ENCODE data around the gene LKAAEAR1.

Gene LKAAEAR1

DNA sequence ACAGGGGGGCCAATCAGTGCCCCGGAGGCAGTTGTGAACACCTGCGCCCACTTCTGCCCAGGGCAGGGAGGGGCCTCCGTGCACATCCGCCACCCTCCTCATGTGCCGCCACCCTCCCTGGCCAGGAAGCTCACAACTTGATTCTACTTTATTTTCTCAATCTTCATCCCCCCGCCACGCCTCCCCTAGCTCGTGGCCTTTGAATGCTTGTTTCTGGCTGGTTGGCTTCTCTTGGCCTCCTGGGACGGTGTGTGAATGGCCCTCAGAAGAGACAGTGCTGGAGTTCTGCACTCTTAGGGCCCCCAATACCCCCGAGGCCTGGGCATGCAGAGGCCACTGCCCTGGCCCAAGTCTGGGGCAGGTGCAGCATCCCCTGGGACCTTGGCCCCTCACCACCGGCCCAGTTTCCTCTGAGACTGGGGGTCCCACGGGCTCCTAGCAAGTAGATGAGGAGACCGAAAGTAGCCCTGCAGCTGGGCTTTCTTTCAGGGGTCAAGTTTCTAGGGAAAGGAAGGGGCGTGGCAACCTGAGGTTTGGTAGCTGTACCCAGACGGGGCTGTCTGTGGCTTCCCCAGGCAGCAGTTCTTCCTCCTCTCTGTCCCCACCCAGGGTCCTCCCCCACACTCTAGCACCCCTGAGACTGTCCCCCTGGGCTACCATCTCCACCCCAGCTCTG lies 6.2 kb downstream of the LKAAEAR1 start:
- DNase-seq, result no peak

DNA sequence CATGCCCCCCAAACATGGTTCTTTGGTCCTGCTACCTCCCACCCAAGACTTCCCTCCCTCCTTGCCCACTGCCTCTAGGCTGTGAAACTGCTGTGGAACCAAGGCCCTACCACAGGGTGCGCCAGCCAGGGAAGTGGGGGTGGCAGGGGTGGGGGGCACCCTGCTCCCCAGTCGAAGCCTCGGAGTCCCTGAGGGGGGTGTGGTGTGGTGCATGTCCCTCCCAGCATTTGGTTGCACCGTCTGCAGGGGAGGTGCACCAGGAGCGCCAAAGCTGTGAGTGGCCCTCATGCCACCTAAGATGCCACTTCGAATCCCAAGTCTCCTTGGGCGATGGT lies 6.7 kb downstream of the LKAAEAR1 start:
- no peak for DNase-seq

DNA sequence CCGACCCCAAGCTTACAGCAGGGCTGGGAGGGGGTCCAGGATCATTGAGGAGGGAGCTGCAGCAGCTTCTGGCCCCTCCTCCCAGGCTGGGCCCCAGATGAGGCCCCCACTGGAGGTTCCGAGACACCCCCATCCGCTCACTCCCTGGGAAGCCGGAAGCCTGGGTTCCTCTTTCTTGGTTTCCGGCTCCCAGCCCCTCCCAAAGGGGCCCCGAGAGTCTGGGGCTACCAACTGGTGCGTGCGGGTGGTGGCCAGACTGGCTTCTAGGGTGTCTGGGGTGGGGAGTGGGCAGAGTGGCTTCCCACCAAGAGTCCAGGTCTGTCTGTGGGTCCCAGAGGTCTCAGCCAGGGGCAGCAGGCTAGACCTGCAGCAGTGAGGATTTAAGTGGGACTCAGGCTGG lies 7.1 kb downstream of the LKAAEAR1 start:
- no peak for DNase-seq

DNA sequence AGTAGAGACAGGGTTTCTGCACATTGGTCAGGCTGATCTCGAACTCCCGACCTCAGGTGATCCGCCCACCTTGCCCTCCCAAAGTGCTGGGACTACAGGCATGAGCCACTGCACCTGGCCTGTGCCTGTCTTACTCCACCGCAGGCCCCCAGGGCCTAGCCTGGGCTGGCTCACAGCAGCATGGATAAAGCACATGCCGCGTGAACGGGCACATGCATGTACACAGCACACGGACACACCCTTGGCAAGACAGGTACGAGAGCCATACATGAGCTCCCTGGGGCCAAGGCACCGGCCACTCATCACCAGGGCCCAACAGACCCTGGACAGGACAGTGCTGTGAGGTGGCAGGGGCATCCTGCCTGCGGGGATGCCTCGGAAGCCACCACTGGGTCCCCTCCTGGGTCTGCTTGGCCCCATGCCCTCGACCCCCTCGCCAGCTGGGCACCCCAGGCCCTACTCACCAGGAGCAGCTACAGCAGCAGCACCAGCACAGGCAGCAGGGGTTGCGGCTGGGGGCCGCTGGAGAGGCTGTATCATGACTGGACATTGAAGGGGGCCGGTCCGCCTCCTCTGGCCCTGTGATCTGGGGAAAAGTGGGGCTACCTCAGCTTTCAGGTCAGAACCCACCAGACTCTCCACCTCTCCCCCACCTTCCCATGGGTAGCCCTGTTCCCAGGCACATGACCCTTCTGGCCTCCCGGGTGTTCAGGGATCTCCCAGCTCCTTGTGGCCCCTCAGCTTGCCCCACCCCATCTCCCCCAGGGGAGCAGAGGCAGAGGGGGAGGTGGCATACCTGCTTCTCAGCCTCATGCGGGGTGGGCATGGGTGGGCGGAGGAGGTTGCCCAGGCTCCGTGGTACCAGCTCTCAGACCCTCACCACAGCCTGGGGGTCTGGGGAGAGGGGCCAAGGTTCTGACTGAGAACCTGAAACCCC lies 7.9 kb downstream of the LKAAEAR1 start:
- no peak for DNase-seq

DNA sequence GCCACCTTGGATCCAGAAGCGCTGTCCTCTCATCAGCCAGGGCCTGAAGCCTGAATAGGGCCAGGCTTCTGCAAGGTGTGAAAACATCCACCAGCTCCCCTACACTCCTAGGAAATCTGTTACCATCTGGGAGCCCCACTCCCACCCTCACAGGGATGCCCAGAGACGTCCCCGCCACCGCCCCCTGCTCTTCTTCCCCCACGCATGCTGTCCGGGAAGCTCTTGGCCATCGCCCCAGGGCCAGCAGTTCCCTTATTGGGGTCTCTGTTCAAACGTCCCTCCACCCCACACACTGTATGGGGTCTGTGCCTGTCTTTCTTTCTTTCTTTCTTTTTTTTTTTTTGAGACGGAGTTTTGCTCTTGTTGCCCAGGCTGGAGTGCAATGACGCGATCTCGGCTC lies 8.6 kb downstream of the LKAAEAR1 start:
- DNase-seq, result no peak

DNA sequence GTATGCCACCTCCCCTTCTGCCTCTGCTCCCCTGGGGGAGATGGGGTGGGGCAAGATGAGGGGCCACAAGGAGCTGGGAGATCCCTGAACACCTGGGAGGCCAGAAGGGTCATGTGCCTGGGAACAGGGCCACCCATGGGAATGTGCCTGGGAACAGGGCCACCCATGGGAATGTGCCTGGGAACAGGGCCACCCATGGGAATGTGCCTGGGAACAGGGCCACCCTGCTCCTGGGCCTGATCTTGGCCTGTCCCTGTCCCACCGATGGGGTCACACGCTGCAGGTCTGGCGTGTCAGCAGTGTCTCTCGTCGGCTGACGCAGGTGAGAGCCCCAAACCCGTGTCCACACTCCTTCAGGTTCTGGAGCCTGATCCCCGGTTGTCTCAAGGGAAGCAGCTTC lies 9.2 kb downstream of the LKAAEAR1 start:
- DNase-seq, result no peak

DNA sequence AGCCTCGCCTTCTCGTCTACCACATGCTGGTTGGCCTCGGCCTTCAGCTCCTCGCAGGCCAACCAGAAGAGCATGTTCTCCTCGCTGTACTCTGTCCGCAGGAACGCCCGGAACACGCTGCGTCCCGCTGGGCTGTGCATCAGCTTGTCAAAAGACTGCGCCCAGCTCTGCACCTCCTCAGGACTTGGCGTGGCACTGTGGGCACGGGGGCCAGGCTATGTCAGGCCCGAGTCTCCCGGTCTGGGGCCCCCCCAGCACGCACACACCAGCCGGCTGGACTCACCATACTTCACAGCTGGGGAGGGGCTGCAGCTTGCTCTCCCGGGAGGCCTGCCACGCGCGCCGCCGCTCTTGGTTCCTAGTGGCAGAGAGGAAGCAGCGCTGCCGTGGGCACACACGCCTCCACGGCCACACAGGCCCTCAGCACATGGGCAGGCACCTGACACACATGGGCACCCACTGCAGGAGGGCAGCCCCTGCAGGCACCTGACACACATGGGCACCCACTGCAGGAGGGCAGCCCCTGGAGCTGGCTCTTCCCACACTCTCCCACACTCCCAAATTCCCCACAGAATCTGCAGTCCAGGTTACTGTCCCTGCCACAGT lies 9.9 kb downstream of the LKAAEAR1 start:
- DNase-seq, result no peak

DNA sequence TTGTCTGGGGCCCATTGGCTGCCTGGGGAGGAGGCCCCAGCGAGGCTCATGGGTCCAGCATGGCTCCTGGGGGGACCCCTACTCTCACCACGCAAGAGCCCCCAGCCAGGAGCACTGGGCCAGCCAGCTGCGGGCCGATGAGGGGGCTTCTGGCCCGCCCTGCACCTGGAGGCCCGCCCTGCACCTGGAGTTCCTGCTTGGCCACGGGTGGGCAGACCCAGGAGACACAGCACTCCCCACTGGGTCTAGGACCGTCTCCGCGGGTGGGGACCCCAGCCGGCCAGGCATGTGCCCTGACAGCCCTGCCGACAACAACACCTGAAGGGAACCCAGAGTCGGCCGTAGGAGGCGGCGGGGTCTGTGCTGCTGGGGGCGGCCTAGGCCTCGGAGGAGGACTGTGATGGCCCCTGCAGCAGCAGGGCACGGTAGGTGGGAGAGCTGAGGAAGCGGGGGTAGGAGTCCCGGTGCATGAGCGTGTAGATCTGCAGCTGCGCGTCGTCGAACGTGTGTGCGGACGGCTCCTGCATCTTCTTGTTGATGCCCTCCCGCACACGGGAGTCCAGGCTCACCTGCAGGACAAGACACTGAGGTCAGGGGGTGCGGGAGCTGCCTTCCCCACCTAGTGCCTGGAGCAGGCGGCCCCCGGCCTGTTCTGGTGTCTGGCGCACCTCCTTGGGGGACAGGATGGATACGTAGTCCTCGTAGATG lies 10.6 kb downstream of the LKAAEAR1 start:
- DNase-seq, result no peak

DNA sequence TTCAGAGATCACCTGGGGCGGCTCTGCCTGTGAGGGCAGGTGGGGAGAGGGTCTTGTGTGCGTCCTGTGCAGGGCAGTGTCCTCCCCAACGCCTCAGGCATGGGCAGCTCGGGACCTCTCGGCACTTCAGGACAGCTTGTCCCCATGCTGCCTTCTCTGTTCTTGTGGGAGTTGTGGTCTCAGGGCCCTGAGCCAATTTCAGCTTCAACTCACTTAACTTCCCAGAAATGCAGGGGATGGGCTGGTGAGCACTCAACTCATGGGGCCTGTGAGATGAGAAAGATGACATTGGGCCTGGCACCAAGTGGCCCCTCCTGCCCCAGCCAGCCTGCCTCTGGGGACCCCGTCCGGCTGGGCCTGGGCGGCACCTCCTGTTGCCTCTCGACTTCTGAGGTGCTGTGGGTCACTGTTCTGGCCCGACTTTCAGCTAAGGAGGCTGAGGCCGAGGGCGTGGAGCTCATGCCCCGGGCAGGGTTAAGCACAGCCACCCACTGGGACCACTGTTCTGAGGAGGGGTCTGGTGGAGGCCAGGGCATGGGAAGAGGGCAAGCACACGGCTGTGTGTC lies 11.6 kb downstream of the LKAAEAR1 start:
- DNase-seq, result no peak

DNA sequence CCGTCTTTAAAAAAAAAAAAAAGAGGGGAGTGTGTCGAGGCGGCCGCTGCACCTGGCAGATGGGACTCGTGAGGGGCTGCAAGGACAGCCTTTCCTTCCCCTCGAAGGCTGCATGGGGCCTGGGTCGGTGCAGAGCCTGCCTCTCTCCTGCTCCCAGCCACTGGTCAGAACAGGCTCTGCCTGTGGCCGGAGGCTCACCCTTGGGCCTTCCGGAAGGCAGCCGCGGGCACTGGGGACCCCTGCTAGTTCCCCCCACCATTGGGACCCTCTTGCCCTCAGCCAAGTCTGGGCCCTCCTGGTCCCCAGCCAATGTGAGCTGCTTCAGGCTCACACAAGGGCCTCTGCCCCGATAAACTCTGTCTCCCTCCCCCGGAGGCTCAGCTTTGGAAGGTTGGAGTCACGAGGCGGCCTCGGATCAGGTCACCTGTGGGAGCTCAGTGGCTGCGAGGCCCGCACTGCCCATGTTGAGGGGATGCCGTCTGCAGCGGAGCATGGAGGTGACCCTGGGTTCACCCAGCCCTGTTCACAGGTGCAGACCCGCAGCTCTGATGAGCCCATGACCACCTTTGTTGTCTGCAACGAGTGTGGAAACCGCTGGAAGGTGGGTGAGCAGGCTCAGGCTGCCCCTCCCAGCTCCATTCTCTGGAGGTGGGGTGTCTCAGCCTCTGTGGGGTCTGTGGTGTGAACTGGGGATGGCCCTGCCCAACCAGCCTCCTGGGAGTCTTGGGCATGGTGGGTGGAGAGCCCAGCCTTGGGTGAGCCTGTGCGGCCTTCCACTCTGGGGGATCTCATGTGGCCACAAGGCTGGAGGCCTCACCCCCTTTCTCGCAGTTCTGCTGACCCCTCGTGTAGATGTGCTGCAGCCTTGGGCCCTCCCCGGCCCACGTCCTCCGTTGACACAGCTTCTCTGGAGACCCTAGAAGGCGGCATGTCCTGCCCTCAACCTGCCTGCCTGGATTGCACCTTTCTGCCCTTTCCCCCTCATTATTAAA lies 12.6 kb downstream of the LKAAEAR1 start:
- no peak for DNase-seq

DNA sequence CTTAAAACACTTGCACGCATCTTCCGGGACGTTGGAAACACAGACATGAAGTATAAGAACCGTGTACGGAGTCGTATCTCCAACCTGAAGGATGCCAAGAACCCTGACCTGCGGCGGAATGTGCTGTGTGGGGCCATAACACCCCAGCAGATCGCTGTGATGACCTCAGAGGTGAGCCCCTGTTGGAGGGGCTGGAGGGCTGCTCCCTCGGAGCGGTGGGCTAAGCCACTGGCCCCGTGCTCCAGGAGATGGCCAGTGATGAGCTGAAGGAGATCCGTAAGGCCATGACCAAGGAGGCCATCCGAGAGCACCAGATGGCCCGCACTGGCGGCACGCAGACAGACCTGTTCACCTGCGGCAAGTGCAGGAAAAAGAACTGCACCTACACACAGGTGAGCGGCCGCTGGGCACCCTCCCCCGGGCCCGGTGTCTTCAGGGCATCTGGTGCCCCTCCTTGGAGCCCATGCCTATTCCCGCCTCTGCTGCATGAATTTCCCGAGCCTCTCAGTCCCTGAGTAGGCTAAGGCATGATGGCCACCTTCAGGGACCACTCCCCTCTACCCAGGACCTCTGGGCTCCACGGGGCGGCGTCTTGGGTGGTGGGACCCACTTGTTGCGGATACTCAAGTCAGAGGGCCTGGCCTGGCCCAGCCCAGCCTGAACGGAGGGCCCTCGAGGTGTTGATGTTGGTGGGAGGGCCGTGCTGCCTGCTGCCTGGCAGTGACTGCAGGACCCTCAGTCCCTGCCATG lies 13.8 kb downstream of the LKAAEAR1 start:
- DNase-seq, result no peak

DNA sequence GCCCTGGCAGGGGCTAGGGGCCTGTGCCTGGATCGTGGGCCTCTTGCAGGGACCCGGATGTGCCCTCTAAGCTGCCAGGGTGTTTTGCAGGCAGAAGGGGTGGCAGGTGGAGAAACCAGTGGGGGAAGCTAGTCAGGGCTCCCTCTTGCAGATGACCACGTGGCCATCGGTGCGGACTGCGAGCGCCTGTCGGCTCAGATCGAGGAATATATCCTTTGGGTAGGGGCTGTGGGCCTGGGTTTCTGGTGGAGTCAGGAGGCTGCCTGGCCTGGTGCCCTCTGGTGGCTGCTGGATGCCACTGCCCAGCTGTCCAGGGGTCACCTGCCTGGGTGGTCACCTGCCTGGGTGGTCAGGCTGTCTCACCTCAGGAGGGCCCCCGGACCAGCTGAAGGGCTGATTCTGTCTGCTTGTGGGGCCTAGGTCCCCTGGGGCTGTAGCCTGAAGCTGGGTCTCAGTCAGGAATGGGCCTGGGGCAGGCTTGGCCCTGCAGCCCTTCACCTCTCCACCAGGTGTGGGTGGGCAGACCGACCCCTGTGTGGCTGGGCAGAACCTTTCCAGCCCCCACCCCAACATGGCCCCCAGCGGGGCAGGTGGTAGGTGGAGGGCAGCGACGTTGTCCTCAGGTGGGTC lies 14.5 kb downstream of the LKAAEAR1 start:
- DNase-seq, result peak in 1 of 2 experiments; percentile 65

DNA sequence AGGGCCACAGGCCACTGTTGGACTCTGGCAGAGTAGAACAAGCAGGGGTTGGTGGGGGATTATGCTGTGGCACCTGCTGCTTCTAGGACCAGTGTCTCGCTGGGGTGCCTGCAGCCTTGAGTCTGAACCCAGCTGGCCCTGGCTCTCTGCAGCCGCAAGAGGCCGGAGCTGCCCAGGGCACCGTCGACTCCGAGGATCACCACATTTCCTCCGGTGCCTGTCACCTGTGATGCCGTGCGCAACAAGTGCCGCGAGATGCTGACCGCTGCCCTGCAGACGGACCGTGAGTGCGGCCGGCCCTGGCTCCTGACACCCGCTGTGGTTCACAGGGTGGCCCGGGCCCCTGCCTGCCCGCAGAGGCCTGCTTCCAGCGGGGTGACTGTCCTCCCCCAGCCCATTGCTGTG lies 15.0 kb downstream of the LKAAEAR1 start:
- no peak for DNase-seq

DNA sequence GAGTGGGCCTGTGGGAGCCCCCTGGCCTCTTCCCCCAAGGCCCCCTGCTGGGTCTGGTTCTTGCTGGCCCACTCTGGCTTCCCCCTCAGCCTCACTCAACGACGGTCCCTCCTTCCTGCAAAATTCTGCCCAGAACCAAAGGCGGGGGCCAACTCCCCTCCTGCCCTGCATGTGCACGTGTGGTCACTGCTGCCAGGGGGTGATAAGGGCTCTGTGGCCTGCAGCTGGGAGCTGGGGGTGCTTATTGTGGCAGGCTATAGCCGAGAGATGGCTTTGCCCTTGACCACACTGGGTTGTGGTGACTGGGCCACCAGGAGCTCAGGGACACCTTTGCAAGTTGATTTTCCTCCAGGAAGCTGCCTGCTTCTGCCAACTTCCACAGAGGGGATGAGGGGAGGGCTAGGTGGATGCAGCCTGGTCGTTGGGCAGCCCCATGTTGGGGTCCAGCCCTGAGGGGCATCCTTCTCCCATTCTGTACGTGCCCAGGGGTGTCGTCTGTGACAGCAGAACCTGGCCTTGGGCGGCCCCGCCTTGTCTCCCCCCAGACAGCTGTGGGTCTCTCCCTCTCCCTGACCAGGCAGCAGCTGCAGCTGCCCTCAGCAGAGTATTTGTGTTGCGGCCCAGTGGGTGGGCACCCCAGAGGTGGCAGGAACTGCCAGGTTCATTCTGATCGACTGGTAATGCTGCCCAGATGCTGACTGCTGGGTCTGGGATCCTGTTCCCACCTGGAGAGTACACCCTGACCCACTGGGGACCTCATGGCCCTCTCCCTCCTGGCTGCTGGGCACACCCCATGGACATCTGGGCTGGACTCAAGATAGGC lies 15.6 kb downstream of the LKAAEAR1 start:
- no peak for DNase-seq

DNA sequence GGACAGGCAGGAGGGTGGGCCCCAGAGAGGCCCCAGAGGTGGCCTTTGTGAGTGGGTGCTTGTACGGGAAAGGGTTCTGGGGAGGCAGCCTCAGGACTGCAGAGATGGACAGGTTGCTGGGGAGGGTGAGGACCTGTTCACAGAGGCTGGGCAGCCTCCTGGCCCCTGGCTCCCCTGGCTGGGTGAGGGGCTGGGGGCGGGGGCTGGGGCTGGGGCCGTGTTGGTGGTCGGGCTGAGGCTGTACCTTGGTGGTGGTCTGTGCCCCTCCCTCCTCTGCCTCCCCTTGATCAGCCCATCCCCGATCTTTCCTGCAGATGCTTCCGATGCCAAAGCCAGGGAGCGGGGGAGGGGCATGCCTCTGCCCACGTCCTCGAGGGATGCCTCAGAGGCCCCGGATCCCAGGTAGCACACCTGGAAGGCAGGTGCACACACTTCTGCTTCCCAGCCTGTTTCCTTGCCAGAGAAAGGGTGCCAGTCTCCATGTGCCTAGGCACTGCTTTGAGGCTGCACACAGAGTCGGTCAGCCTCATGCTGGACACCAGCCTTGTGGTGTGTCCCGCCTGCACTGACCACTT lies 16.4 kb downstream of the LKAAEAR1 start:
- DNase-seq, result peak in 1 of 2 experiments; percentile 34

DNA sequence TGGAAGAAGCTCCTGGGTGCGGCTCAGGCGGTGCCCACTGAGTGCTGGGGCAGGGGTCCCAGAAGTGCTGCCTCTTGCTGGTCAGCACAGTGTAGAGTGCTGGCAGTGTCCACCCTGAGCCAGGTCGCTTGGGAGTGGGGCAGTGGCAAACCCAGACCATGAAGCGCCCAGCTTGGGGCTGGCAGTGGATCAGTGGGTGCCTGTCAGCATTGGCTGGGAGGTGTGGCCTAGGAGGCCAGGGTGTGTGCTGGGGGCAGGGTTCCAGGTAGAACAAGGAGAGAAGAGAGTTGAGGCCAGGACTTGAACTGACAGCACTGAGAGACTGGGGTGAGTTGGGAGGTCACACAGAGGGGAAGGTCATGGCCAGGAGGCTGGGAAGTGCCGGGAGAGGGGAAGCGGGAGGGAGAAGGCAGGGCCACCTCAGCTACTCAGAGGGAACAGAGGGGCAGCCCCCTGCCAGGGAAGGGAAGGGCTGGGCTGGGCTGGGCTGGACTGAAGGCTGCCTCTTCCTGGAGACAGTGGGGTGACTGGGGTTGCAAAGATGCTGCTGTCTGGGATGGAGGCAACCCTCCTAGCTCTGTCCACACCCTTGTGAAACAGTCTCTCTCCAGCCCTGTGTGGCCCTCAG lies 17.1 kb downstream of the LKAAEAR1 start:
- no peak for DNase-seq

DNA sequence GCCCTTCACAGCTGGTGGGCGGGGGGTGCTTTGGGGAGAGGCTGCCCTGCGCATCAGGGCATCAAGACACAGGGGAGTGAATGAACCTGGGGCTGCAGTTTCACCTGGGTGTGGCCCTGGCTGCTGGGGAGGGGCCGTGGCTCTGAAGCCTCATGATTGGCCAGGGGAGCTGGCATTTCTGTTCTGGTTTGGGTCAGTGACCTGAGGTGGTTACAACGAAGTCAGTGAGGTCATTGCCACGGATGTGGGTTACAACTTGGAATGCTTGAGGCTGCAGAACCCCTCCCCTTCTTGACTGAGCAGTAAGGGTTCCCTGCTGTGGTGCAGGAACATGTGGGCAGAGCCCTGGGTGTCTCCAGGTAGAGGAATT lies 18.2 kb downstream of the LKAAEAR1 start:
- no peak for DNase-seq

DNA sequence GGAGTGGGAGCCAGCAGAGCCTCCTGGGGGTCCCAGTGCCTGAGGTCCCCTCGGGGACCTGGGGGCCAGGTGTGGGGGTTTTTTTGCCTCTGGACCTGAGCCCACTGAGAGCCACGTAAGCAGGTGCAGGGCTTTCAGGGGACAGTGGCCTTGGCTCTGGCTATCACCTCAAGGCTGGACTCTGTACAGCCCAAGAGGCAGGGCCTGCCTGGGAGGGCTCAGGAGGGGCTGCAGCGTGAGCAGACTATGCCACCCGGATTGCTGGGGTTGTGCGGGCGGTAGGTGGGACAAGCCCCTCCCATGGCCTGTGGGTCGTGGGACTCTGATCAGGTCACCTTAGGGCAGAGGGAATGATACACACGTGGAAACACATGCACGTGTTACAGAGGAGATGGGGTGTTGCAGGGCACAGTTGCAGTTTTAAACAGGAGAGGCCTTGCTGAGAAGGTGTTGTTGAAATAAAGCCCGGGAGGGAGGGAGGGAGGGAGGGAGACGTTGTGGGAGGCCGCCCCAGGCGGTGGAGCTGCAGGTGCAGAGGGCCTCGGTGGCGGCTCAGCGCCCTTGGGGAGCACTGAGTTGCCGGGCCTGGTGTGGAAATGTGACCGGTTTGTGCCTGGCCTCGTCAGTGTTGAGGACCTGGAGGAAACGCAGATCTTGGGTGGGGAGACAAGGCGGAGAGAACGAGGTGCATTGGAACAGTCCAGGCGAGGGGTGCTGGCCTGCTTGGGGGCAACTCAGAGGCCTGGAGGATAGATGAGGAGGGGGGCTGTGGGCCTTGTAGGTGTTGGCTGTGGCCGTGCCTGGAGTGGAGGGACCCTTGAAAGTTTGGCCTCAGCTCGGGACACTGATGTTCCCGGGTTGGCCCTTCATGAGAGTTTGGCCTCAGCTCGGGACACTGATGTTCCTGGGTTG lies 18.9 kb downstream of the LKAAEAR1 start:
- no peak for DNase-seq

Measured in NCI-H526 (cell line).